ENCODE data around the gene OLA1.

DNA sequence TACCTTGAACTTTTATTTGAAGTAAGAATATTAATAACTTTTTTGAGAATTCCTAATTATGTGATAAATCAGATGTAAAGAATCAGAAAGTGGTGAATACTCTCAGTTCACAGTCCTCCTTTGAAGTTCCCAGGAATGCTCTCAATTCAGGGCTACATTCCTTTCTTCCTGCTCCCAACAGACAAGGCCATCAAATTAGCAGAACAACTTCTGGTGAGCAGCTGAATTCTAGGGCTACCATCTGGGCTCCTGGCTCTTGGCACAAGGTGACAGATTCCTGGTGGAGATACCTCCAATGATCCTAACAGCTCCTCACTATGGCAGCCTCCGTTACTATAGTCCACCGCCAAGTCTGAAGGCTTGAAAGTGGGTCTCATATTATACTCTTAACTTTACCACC, 37.8 kb upstream of the OLA1 start:
- TF ChIP-seq, protein P1, sequence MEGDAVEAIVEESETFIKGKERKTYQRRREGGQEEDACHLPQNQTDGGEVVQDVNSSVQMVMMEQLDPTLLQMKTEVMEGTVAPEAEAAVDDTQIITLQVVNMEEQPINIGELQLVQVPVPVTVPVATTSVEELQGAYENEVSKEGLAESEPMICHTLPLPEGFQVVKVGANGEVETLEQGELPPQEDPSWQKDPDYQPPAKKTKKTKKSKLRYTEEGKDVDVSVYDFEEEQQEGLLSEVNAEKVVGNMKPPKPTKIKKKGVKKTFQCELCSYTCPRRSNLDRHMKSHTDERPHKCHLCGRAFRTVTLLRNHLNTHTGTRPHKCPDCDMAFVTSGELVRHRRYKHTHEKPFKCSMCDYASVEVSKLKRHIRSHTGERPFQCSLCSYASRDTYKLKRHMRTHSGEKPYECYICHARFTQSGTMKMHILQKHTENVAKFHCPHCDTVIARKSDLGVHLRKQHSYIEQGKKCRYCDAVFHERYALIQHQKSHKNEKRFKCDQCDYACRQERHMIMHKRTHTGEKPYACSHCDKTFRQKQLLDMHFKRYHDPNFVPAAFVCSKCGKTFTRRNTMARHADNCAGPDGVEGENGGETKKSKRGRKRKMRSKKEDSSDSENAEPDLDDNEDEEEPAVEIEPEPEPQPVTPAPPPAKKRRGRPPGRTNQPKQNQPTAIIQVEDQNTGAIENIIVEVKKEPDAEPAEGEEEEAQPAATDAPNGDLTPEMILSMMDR (conservative IDR thresholded peaks at IDR 0.05; ENCODE audit: low read depth, low read length), result no peak
- TF ChIP-seq EZH2phosphoT487 (IDR thresholded peaks at IDR 0.05; ENCODE audit: borderline replicate concordance, low read length) (no peak), EZH2 (IDR thresholded peaks at IDR 0.05; ENCODE audit: low read length, unreplicated experiment) (no peak)

Measured in PC-3 (cell line).